Keratinocyte (primary cell): ENCODE results near the gene C1orf74. TPM values are rescaled to one million over a fixed set of nuclear protein-coding genes. Genes with fewer than 3 reads are reported as not detected.

Experiments
- DNase-seq: peaks from one replicate; pipeline ENCODE4 v3.0.0-alpha.2; 2011; ENCODE audit warnings: low read depth, missing footprints, low spot score
- FAIRE-seq: peaks from 2 replicates; lab custom pipeline; 2011; peaks lifted over from hg19 to GRCh38; lab: Jason Lieb, UNC
- H2AFZ ChIP-seq: 2 replicates; pipeline ENCODE4 v1.6.0; 2012; ENCODE audit warnings: low read length, control low read depth, inconsistent platforms; ENCODE audit not compliant: control insufficient read depth
- H3K27ac ChIP-seq: 2 replicates; pipeline ENCODE4 v1.5.1; 2011; ENCODE audit warnings: low read length; ENCODE audit not compliant: control insufficient read depth, insufficient read depth
- H3K27me3 ChIP-seq: 3 replicates; pipeline ENCODE4 v1.6.0; 2011; ENCODE audit warnings: low read length; ENCODE audit not compliant: control insufficient read depth, insufficient read depth; ENCODE audit errors: extremely low read depth
- H3K36me3 ChIP-seq, 2 experiments: 2 replicates in 1 of 2; 3 replicates in 1 of 2; pipeline ENCODE4 v1.5.1; 2011; ENCODE audit warnings: low read length in 2 of 2, mild to moderate bottlenecking in 1 of 2; ENCODE audit not compliant: control insufficient read depth in 2 of 2, insufficient read depth in 2 of 2; ENCODE audit errors: extremely low read depth in 1 of 2
- H3K4me1 ChIP-seq: 3 replicates; pipeline ENCODE4 v1.5.1; 2011; ENCODE audit warnings: low read length; ENCODE audit not compliant: control insufficient read depth, insufficient read depth; ENCODE audit errors: extremely low read depth
- H3K4me2 ChIP-seq: 3 replicates; pipeline ENCODE4 v1.6.0; 2011; ENCODE audit warnings: low read depth, low read length; ENCODE audit not compliant: control insufficient read depth, insufficient read depth; ENCODE audit errors: extremely low read depth
- H3K4me3 ChIP-seq, 3 experiments: fragments of 200-600 bp in 1 of 3; sonication (generic) in 1 of 3; 2 replicates in 2 of 3; 3 replicates in 1 of 3; pipeline ENCODE4 v1.5.1; 2011 to 2016; ENCODE audit warnings: low read length in 3 of 3, mild to moderate bottlenecking in 3 of 3, control low read depth in 2 of 3, inconsistent platforms in 1 of 3, low read depth in 1 of 3, mixed read lengths in 1 of 3, mixed run types in 1 of 3, moderate library complexity in 1 of 3; ENCODE audit not compliant: control insufficient read depth in 2 of 3, insufficient read depth in 2 of 3; ENCODE audit errors: extremely low read depth in 1 of 3
- H3K79me2 ChIP-seq: 2 replicates; pipeline ENCODE4 v1.6.0; 2012; ENCODE audit warnings: low read length; ENCODE audit not compliant: control insufficient read depth, insufficient read depth
- H3K9ac ChIP-seq: 3 replicates; pipeline ENCODE4 v1.6.0; 2011; ENCODE audit warnings: low read length; ENCODE audit not compliant: control insufficient read depth, insufficient read depth; ENCODE audit errors: extremely low read depth
- H3K9me1 ChIP-seq: 3 replicates; pipeline ENCODE4 v1.6.0; 2011; ENCODE audit warnings: low read length; ENCODE audit not compliant: control insufficient read depth, insufficient read depth; ENCODE audit errors: extremely low read depth
- H3K9me3 ChIP-seq: 2 replicates; pipeline ENCODE4 v1.5.1; 2012; ENCODE audit warnings: low read depth, low read length; ENCODE audit not compliant: control insufficient read depth
- H4K20me1 ChIP-seq: 3 replicates; pipeline ENCODE4 v1.6.0; 2011; ENCODE audit warnings: low read length; ENCODE audit not compliant: control insufficient read depth, insufficient read depth; ENCODE audit errors: extremely low read depth
- EZH2 ChIP-seq: IDR thresholded peaks from one replicate; pipeline ENCODE4 v1.6.1; 2012; ENCODE audit warnings: inconsistent platforms, mild to moderate bottlenecking, low read length, moderate library complexity
- dilution Hi-C: fragments of 300-500 bp; cut with MboI; formaldehyde crosslinking; loops from one replicate; pipeline ENCODE4 v1.7.0; 2020; ENCODE audit warnings: low sequenced_read_pairs; ENCODE audit not compliant: extremely low pct_ligation_motif_present
- polyA plus RNA-seq, 5 experiments: library from polyadenylated mRNA; depleted of rRNA in 3 of 5; stranded (reverse) in 3 of 5; stranded (forward) in 1 of 5; unstranded in 1 of 5; fragments of >200 nt; gene quantifications; 1 replicate in 1 of 5; 2 replicates in 3 of 5; 3 replicates in 1 of 5; pipeline versions ENCODE4 v1.2.1 to v1.2.3, GENCODE V29; 2011 to 2012; ENCODE audit warnings: missing spikeins in 2 of 5, low read depth in 1 of 5, low replicate concordance in 1 of 5
- TF ChIP-seq, protein P1 (sequence below), 3 experiments: IDR thresholded peaks in 1 of 3; conservative IDR thresholded peaks in 1 of 3; optimal IDR thresholded peaks in 1 of 3; 2 replicates in 2 of 3; 3 replicates in 1 of 3; pipeline versions ENCODE3 to v1.5.1; 2011; ENCODE audit warnings: low read length in 3 of 3, mild to moderate bottlenecking in 3 of 3, moderate library complexity in 2 of 3, control low read depth in 1 of 3, inconsistent platforms in 1 of 3; ENCODE audit not compliant: insufficient read depth in 2 of 3; ENCODE audit errors: extremely low read depth in 1 of 3

Gene C1orf74
- polyA plus RNA-seq, 1 donor (not counting 4 experiments of a cell fraction or from before 2014, with no cell fraction given): 58.1 TPM

DNA sequence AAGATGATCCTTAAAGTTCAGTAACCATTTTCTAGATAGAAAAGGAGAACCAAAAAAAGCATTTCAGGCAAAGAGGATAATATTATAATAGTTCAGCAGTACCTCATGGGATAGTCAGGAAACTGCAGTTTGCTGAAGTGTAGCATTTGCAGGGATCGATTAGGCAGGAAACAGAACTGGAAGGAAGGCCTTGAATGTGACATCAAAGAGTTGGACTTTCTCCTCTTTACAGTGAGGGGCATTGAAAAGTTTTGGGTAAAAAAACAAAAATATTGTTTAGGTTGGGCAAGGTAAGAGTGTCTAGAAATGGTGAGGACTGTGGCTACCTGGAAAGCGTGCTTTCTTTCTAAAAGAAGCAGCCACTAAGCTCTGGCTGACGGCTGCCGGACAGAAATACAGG is 29.5 kb upstream of the C1orf74 start:
- H3K4me1 ChIP-seq: peaks cover 48% of the 10 kb centered on the region
- no peak overlapping the region for H3K4me3 ChIP-seq
- H4K20me1 ChIP-seq: no peaks in the 10 kb centered on the region
- FAIRE-seq: no peak
- no peaks in the 10 kb centered on the region for H3K79me2 ChIP-seq
- no peak overlapping the region for H2AFZ ChIP-seq
- no peak overlapping the region for H3K27ac ChIP-seq
- TF ChIP-seq EZH2: no peak
- TF ChIP-seq, protein P1, sequence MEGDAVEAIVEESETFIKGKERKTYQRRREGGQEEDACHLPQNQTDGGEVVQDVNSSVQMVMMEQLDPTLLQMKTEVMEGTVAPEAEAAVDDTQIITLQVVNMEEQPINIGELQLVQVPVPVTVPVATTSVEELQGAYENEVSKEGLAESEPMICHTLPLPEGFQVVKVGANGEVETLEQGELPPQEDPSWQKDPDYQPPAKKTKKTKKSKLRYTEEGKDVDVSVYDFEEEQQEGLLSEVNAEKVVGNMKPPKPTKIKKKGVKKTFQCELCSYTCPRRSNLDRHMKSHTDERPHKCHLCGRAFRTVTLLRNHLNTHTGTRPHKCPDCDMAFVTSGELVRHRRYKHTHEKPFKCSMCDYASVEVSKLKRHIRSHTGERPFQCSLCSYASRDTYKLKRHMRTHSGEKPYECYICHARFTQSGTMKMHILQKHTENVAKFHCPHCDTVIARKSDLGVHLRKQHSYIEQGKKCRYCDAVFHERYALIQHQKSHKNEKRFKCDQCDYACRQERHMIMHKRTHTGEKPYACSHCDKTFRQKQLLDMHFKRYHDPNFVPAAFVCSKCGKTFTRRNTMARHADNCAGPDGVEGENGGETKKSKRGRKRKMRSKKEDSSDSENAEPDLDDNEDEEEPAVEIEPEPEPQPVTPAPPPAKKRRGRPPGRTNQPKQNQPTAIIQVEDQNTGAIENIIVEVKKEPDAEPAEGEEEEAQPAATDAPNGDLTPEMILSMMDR (optimal IDR thresholded peaks at IDR 0.05 in 1 of 3, IDR thresholded peaks at IDR 0.05 in 1 of 3, conservative IDR thresholded peaks at IDR 0.05 in 1 of 3; ENCODE audit: extremely low read depth in 1 of 3, insufficient read depth in 2 of 3, low read length in 3 of 3): no peak
- dilution Hi-C loops: no loop called here
- no peak overlapping the region for H3K9ac ChIP-seq
- H3K9me3 ChIP-seq: no peaks in the 10 kb centered on the region
- no peaks in the 10 kb centered on the region for H3K27me3 ChIP-seq
- DNase-seq: no peak
- H3K36me3 ChIP-seq: no peaks in the 10 kb centered on the region
- no peak overlapping the region for H3K4me2 ChIP-seq
- H3K9me1 ChIP-seq: no peaks in the 10 kb centered on the region

DNA sequence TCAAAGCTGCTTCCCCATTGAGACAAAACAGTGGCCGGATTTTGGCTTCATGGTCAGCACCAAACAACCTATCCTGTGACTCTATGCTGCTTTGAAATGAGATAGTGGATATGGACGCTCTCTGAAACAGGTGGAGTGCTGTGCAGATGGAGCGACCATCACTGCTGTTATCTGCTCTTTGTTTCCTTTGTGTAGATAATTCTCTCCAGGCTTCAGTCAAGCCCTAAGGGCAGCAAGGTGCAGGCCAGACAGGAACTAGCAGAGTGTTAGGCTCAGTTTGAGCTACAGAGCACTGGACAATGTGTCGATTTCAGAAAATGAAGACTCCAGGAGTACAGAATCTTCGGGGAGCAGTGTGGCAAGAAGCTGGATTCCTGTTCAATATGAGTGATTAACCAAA is 26.4 kb upstream of the C1orf74 start:
- dilution Hi-C loops: no loop called here
- Histone ChIP-seq H3K27ac (peak overlapping the region; percentile 99), H3K27me3 (no peaks in the 10 kb centered on the region), H3K36me3 (no peaks in the 10 kb centered on the region), H3K9ac (no peak overlapping the region), H3K4me3 (no peak overlapping the region), H3K4me2 (no peak overlapping the region), H3K4me1 (peaks cover 53% of the 10 kb centered on the region), H3K9me3 (no peaks in the 10 kb centered on the region), H3K79me2 (peaks cover 17% of the 10 kb centered on the region), H3K9me1 (no peaks in the 10 kb centered on the region), H4K20me1 (no peaks in the 10 kb centered on the region), H2AFZ (no peak overlapping the region)
- DNase-seq: no peak
- peak; percentile 64 for FAIRE-seq
- no peak for TF ChIP-seq EZH2
- TF ChIP-seq, protein P1 (optimal IDR thresholded peaks at IDR 0.05 in 1 of 3, IDR thresholded peaks at IDR 0.05 in 1 of 3, conservative IDR thresholded peaks at IDR 0.05 in 1 of 3; ENCODE audit: extremely low read depth in 1 of 3, insufficient read depth in 2 of 3, low read length in 3 of 3): no peak
